Suprapubic skin (tissue), 4 donors: ENCODE data around the gene ETS1. TPM values are rescaled to one million over a fixed set of nuclear protein-coding genes. Genes with fewer than 3 reads are reported as not detected.
A peak's percentile ranks its signal among the peaks of the same experiment; 100 is the strongest.

ENCODE experiments used
- DNase-seq, 2 donors: peaks; one replicate each; pipeline ENCODE4 v3.0.0-alpha.2; 2019; ENCODE audit warnings: low spot score in 2 of 2
- H3K27ac ChIP-seq: fragments of 200-600 bp; sonication (generic); one replicate; pipeline ENCODE4 v1.5.1; 2019
- H3K27me3 ChIP-seq: fragments of 200-600 bp; sonication (generic); one replicate; pipeline ENCODE4 v1.5.1; 2019
- H3K36me3 ChIP-seq: fragments of 200-600 bp; sonication (generic); one replicate; pipeline ENCODE4 v1.5.1; 2019
- H3K4me1 ChIP-seq: fragments of 200-600 bp; sonication (generic); one replicate; pipeline ENCODE4 v1.5.1; 2019
- H3K4me3 ChIP-seq: fragments of 200-600 bp; sonication (generic); one replicate; pipeline ENCODE4 v1.5.1; 2019; ENCODE audit warnings: mild to moderate bottlenecking
- H3K9me3 ChIP-seq: fragments of 200-600 bp; sonication (generic); one replicate; pipeline ENCODE4 v1.5.1; 2019
- EP300 ChIP-seq: sonication (generic); formaldehyde crosslinking; IDR thresholded peaks from one replicate; pipeline ENCODE4 v1.6.1; 2017; ENCODE audit warnings: antibody characterized with exemption
- POLR2A ChIP-seq, 2 donors: fragments of 450-650 bp; IDR thresholded peaks; one replicate each; pipeline ENCODE4 v1.6.1; 2017; ENCODE audit warnings: antibody characterized with exemption in 2 of 2, mild to moderate bottlenecking in 2 of 2, moderate library complexity in 2 of 2
- POLR2AphosphoS5 ChIP-seq, 3 donors: sonication (generic); formaldehyde crosslinking; IDR thresholded peaks; one replicate each; pipeline ENCODE4 v1.6.1; 2017; ENCODE audit warnings: antibody characterized with exemption in 3 of 3
- WGBS: methylation state at CpG from one replicate; pipeline ENCODE4 v1.1.5; 2018; 5-methylcytosine and 5-hydroxymethylcytosine counted together
- total RNA-seq, 4 donors: library from RNA; depleted of rRNA; stranded (reverse); fragments of >200 nt; gene quantifications; one replicate each; pipeline ENCODE4 v1.1.0, GENCODE V29; 2016
- TF ChIP-seq, protein P1 (sequence below), 2 donors: fragments of 200-600 bp in 1 of 2; fragments of 450-650 bp in 1 of 2; sonication (generic) in 1 of 2; IDR thresholded peaks; one replicate each; pipeline ENCODE4 v1.5.1; 2016 to 2019; ENCODE audit warnings: antibody characterized with exemption in 2 of 2, mild to moderate bottlenecking in 1 of 2, moderate library complexity in 1 of 2

Gene ETS1
- total RNA-seq, 4 donors from 2014 or later: 21.7 to 42.6 (median 33.7) TPM

DNA sequence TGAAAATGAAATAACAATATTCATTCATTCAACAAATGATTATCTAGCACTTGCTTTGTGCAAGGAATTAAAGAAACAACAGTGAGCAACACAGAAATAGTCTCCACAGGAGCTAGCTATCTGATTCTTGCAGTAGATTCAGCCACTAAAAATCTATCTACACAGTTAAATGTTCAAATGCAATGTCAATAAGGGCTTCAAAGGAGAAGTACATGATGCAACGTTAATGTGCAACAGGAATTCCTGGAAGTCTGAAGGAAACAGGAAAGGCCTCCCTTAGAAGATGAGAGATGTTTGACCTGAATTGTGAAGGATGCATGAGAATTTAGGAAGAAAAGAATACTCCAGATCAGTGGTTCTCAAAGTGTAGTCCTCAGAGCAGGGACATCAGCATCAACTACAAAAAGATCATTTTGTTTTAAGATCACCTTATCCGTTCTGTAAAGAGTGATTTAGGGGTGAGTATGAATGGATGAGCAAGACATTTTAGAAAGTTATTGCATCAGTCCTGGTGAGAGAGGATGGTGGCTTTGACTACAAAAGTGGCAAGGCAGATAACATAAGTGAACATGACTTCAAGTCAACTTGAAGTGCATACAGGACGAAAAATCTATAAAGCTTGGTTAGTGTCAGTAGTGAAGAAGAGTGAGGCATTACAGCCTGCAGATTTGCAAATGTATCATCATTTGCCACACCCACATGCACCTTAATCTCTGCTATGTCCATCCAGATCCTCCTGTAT is 96.0 kb downstream of the ETS1 start:
- Histone ChIP-seq H3K4me1 (peaks cover 72% of the 10 kb centered on the region), H3K4me3 (no peak overlapping the region), H3K36me3 (peaks cover 20% of the 10 kb centered on the region), H3K27ac (no peak overlapping the region), H3K9me3 (no peaks in the 10 kb centered on the region), H3K27me3 (no peaks in the 10 kb centered on the region)
- TF ChIP-seq POLR2AphosphoS5 (IDR thresholded peaks at IDR 0.05) (no peak), EP300 (no peak), POLR2A (IDR thresholded peaks at IDR 0.05) (no peak)
- TF ChIP-seq, protein P1, sequence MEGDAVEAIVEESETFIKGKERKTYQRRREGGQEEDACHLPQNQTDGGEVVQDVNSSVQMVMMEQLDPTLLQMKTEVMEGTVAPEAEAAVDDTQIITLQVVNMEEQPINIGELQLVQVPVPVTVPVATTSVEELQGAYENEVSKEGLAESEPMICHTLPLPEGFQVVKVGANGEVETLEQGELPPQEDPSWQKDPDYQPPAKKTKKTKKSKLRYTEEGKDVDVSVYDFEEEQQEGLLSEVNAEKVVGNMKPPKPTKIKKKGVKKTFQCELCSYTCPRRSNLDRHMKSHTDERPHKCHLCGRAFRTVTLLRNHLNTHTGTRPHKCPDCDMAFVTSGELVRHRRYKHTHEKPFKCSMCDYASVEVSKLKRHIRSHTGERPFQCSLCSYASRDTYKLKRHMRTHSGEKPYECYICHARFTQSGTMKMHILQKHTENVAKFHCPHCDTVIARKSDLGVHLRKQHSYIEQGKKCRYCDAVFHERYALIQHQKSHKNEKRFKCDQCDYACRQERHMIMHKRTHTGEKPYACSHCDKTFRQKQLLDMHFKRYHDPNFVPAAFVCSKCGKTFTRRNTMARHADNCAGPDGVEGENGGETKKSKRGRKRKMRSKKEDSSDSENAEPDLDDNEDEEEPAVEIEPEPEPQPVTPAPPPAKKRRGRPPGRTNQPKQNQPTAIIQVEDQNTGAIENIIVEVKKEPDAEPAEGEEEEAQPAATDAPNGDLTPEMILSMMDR (IDR thresholded peaks at IDR 0.05): no peak
- WGBS: 67% methylated on average over 3 of the region's 3 CpGs
- no peak for DNase-seq

DNA sequence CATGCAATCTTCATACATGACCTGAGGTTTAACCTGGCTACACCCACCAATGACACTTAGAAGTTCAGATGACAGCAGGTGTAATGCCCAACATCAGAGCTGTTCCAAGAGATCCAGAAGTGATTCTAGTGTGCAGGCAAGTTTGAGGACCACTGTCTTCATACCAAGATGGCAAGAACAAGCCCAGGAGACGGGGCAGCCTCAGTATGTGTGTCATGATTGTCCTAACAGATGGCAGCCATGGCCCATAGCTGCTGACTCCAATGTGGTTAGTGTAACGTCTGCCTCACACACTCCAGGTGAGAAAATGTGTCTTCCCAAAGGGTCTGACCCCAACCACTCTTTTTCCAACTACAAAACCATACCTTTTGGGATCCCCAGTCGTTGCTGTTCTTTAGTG is 97.3 kb downstream of the ETS1 start:
- peaks cover 67% of the 10 kb centered on the region for H3K4me1 ChIP-seq
- no peak for DNase-seq
- H3K9me3 ChIP-seq: no peaks in the 10 kb centered on the region
- no peaks in the 10 kb centered on the region for H3K27me3 ChIP-seq
- peaks cover 26% of the 10 kb centered on the region for H3K36me3 ChIP-seq
- H3K27ac ChIP-seq: no peak overlapping the region
- H3K4me3 ChIP-seq: no peak overlapping the region
- no peak for TF ChIP-seq POLR2A (IDR thresholded peaks at IDR 0.05)
- TF ChIP-seq, protein P1 (IDR thresholded peaks at IDR 0.05): no peak
- TF ChIP-seq EP300: no peak
- no peak for TF ChIP-seq POLR2AphosphoS5 (IDR thresholded peaks at IDR 0.05)
- WGBS: 76% methylated on average over 3 of the region's 3 CpGs

DNA sequence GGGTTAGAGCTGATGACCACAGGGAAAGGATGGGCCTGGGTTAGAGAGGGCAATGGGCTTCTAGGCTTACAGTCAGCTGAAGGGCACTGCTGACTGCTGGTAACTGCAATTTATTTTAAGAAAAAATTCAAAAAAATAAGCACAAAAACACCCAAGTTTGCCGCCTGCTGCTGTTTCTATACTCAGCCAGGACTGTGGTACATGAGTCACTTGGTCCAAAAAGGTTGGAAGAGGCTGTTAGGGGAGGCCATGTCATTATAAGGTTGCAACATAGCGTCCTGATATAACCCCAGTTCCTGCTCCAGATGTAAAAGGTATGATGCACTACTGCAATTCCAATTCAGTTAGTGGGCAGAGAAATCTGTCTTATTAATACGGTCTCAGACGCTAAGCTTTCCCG is 98.9 kb downstream of the ETS1 start:
- no peak overlapping the region for H3K4me3 ChIP-seq
- no peak for DNase-seq
- peaks cover 64% of the 10 kb centered on the region for H3K4me1 ChIP-seq
- no peaks in the 10 kb centered on the region for H3K9me3 ChIP-seq
- TF ChIP-seq POLR2AphosphoS5 (IDR thresholded peaks at IDR 0.05): peak in 2 of 3 donors; percentile 77 to 82
- TF ChIP-seq, protein P1 (IDR thresholded peaks at IDR 0.05): no peak
- H3K27me3 ChIP-seq: no peaks in the 10 kb centered on the region
- 57% methylated on average over 5 of the region's 5 CpGs for WGBS
- peaks cover 29% of the 10 kb centered on the region for H3K36me3 ChIP-seq
- H3K27ac ChIP-seq: peak overlapping the region; percentile 23

DNA sequence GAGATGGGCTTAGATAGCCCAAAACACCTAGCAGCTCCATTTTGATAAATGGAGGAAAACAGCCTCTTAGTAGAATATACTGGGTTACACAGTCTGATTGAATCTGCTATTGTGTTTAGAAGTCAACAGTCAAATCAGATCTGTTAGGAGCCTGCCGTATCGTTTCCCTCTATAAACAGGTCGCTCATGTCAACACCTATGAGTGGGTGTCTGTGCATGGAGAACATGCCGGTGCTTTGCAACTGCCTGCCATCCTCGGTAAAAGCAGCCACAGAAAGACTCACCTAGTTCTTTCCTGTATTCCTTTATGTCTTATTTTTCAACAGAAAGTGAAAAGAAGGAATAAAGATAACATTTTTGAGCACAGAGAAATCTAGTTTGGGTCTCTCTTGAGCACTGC is 99.4 kb downstream of the ETS1 start:
- peak overlapping the region; percentile 23 for H3K27ac ChIP-seq
- H3K36me3 ChIP-seq: peaks cover 29% of the 10 kb centered on the region
- H3K4me1 ChIP-seq: peaks cover 64% of the 10 kb centered on the region
- no peak overlapping the region for H3K4me3 ChIP-seq
- TF ChIP-seq POLR2A (IDR thresholded peaks at IDR 0.05) (no peak), EP300 (no peak), POLR2AphosphoS5 (IDR thresholded peaks at IDR 0.05) (no peak)
- TF ChIP-seq, protein P1 (IDR thresholded peaks at IDR 0.05): no peak
- no peaks in the 10 kb centered on the region for H3K27me3 ChIP-seq
- no peaks in the 10 kb centered on the region for H3K9me3 ChIP-seq
- DNase-seq: no peak
- 63% methylated on average over 5 of the region's 5 CpGs for WGBS

DNA sequence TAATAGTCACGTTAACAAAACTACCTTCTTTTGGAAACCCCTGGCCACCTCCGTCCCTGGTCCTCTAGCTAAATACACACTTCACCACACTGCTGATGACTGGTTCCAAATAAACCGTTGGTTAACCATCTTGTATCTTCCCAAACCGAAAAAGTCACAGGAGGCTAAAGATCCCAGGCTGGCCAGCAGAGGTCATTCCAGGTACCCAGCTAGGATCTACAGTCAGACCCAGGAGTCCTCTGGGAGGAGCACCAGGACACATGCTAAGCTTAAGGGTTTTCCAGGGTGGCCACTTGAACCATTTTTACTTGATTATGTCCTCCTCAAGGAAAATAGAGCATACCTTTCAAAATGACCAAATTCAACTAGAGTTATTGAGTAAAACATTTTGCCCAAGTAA is 103.2 kb downstream of the ETS1 start:
- WGBS: 79% methylated on average over 4 of the region's 4 CpGs
- Histone ChIP-seq H3K4me3 (no peak overlapping the region), H3K27me3 (no peaks in the 10 kb centered on the region), H3K9me3 (no peaks in the 10 kb centered on the region), H3K4me1 (peaks cover 81% of the 10 kb centered on the region), H3K27ac (no peak overlapping the region), H3K36me3 (peaks cover 28% of the 10 kb centered on the region)
- no peak for DNase-seq
- TF ChIP-seq, protein P1 (IDR thresholded peaks at IDR 0.05): no peak
- TF ChIP-seq EP300 (no peak), POLR2AphosphoS5 (IDR thresholded peaks at IDR 0.05) (no peak), POLR2A (IDR thresholded peaks at IDR 0.05) (no peak)
